Panc1 (cell line): ENCODE measurements around the gene IGDCC3. TPM values are rescaled to one million over a fixed set of nuclear protein-coding genes. Genes with fewer than 3 reads are reported as not detected.

Source experiments
- ATAC-seq: fragments of 200-7000 bp; cut with Tn5 transposase; 2 replicates; pipeline ENCODE4 v1.9.1; 2020; ENCODE audit warnings: mild to moderate bottlenecking, moderate library complexity
- BruUV-seq: library from RNA; stranded (reverse); fragments of 400-500 nt; replicated peaks from 2 replicates; lab custom pipeline; 2021; lab: Mats Ljungman, UMichigan
- CTCF ChIA-PET: fragments of 300-600 bp; sonication (Branson Sonifier 250); formaldehyde crosslinking; loops from one replicate; lab custom pipeline; 2022; ENCODE audit warnings: antibody characterized with exemption; lab: Charles Lee
- POLR2A ChIA-PET: fragments of 300-600 bp; sonication (Branson Sonifier 250); formaldehyde crosslinking; loops from one replicate; lab custom pipeline; 2022; ENCODE audit warnings: antibody characterized with exemption; lab: Charles Lee
- DNase-seq: peaks from one replicate; pipeline ENCODE4 v3.0.0-alpha.2; 2010; ENCODE audit warnings: low read depth, low spot score
- H3K27ac ChIP-seq: 2 replicates; pipeline ENCODE4 v1.5.1; 2011; ENCODE audit warnings: mild to moderate bottlenecking, low read length, inconsistent platforms
- H3K27me3 ChIP-seq: fragments of 200-500 bp; sonication (Bioruptor generic); 2 replicates; pipeline ENCODE4 v1.6.0; 2014; ENCODE audit warnings: low read length, inconsistent platforms; ENCODE audit not compliant: control insufficient read depth, insufficient read depth
- H3K36me3 ChIP-seq: fragments of 200-500 bp; sonication (Bioruptor generic); 2 replicates; pipeline ENCODE4 v1.5.1; 2014; ENCODE audit warnings: inconsistent platforms, mild to moderate bottlenecking, low read length, moderate library complexity; ENCODE audit not compliant: control insufficient read depth, insufficient read depth
- H3K4me1 ChIP-seq: 2 replicates; pipeline ENCODE4 v1.5.1; 2011; ENCODE audit warnings: inconsistent platforms, mild to moderate bottlenecking, low read length, moderate library complexity; ENCODE audit not compliant: control insufficient read depth, insufficient read depth
- H3K4me3 ChIP-seq, 2 experiments: 2 replicates each; pipeline ENCODE4 v1.5.1; 2011 to 2012; ENCODE audit warnings: low read depth in 2 of 2, low read length in 2 of 2, mild to moderate bottlenecking in 2 of 2, inconsistent platforms in 1 of 2, moderate library complexity in 1 of 2
- H3K9me3 ChIP-seq: fragments of 200-500 bp; sonication (Bioruptor generic); 2 replicates; pipeline ENCODE4 v1.5.1; 2014; ENCODE audit warnings: low read depth, mild to moderate bottlenecking, inconsistent platforms, low read length, moderate library complexity; ENCODE audit not compliant: control insufficient read depth, insufficient read depth
- POLR2AphosphoS5 ChIP-seq: IDR thresholded peaks from 2 replicates; pipeline ENCODE4 v1.6.1; 2012; ENCODE audit warnings: mild to moderate bottlenecking, low read depth, low read length, moderate library complexity
- SIN3A ChIP-seq: IDR thresholded peaks from 2 replicates; pipeline ENCODE4 v1.6.1; 2012; ENCODE audit warnings: low read depth, mild to moderate bottlenecking, low read length, moderate library complexity, borderline replicate concordance; ENCODE audit not compliant: insufficient read depth
- TCF7L2 ChIP-seq: IDR thresholded peaks from 2 replicates; pipeline ENCODE4 v1.6.1; 2011; ENCODE audit warnings: mild to moderate bottlenecking, low read depth, low read length, inconsistent platforms
- in situ Hi-C: cut with HindIII; loops from 2 replicates; pipeline ENCODE4 v1.10.0; 2016; ENCODE audit warnings: low sequenced_read_pairs, low pct_unique_long_range_greater_than_20kb
- intact Hi-C: fragments of 100-400 bp; cut with micrococcal nuclease; formaldehyde crosslinking; loops from one replicate; pipeline ENCODE4 v1.10.0; 2022; ENCODE audit not compliant: unreplicated experiment
- total RNA-seq: library from RNA; stranded (reverse); gene quantifications from one replicate; pipeline ENCODE4 v1.2.1, GENCODE V29; 2021; ENCODE audit not compliant: unreplicated experiment
- TF ChIP-seq, protein P1 (sequence below): fragments of 450-650 bp; IDR thresholded peaks from 2 replicates; pipeline ENCODE4 v1.5.1; 2017; ENCODE audit warnings: mild to moderate bottlenecking
- TF ChIP-seq, protein P2 (sequence below), 2 experiments: IDR thresholded peaks; 2 replicates each; pipeline ENCODE4 v1.6.1; 2011 to 2012; ENCODE audit warnings: low read depth in 2 of 2, control low read depth in 1 of 2, low read length in 1 of 2, mild to moderate bottlenecking in 1 of 2, moderate library complexity in 1 of 2; ENCODE audit not compliant: insufficient read depth in 1 of 2

IGDCC3 gene
- total RNA-seq, 1 experiment from 2014 or later: 0.18 TPM

DNA sequence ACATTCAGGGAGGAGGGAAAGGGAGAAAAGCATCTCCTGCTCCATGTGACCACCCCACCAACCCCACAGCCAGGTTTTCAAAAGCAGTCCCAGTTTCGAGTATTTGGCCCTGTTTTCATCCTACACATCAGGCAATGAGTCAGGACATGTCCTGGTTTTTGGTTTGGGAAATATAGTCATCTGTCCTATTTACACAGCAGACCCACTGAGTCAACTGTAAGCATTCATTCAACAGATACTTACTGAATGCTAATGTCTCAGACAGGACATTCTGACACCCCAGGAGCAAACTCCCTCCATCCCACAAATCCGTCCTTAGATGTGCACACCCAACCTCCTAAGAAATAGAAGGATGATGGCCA is 32.9 kb downstream of the IGDCC3 start:
- ATAC-seq: no peak
- no peaks in the 10 kb centered on the region for H3K27me3 ChIP-seq
- no peaks in the 10 kb centered on the region for H3K36me3 ChIP-seq
- no peak overlapping the region for H3K4me3 ChIP-seq
- no peak overlapping the region for H3K27ac ChIP-seq
- BruUV-seq: no TSS peak
- no peaks in the 10 kb centered on the region for H3K9me3 ChIP-seq
- no peak for DNase-seq
- in situ Hi-C loops: no loop called here
- CTCF ChIA-PET: no interaction called here
- TF ChIP-seq, protein P1, sequence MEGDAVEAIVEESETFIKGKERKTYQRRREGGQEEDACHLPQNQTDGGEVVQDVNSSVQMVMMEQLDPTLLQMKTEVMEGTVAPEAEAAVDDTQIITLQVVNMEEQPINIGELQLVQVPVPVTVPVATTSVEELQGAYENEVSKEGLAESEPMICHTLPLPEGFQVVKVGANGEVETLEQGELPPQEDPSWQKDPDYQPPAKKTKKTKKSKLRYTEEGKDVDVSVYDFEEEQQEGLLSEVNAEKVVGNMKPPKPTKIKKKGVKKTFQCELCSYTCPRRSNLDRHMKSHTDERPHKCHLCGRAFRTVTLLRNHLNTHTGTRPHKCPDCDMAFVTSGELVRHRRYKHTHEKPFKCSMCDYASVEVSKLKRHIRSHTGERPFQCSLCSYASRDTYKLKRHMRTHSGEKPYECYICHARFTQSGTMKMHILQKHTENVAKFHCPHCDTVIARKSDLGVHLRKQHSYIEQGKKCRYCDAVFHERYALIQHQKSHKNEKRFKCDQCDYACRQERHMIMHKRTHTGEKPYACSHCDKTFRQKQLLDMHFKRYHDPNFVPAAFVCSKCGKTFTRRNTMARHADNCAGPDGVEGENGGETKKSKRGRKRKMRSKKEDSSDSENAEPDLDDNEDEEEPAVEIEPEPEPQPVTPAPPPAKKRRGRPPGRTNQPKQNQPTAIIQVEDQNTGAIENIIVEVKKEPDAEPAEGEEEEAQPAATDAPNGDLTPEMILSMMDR: no peak
- TF ChIP-seq POLR2AphosphoS5 (no peak), SIN3A (no peak), TCF7L2 (no peak)
- TF ChIP-seq, protein P2, sequence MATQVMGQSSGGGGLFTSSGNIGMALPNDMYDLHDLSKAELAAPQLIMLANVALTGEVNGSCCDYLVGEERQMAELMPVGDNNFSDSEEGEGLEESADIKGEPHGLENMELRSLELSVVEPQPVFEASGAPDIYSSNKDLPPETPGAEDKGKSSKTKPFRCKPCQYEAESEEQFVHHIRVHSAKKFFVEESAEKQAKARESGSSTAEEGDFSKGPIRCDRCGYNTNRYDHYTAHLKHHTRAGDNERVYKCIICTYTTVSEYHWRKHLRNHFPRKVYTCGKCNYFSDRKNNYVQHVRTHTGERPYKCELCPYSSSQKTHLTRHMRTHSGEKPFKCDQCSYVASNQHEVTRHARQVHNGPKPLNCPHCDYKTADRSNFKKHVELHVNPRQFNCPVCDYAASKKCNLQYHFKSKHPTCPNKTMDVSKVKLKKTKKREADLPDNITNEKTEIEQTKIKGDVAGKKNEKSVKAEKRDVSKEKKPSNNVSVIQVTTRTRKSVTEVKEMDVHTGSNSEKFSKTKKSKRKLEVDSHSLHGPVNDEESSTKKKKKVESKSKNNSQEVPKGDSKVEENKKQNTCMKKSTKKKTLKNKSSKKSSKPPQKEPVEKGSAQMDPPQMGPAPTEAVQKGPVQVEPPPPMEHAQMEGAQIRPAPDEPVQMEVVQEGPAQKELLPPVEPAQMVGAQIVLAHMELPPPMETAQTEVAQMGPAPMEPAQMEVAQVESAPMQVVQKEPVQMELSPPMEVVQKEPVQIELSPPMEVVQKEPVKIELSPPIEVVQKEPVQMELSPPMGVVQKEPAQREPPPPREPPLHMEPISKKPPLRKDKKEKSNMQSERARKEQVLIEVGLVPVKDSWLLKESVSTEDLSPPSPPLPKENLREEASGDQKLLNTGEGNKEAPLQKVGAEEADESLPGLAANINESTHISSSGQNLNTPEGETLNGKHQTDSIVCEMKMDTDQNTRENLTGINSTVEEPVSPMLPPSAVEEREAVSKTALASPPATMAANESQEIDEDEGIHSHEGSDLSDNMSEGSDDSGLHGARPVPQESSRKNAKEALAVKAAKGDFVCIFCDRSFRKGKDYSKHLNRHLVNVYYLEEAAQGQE (IDR thresholded peaks at IDR 0.05; ENCODE audit: insufficient read depth in 1 of 2, low read depth in 2 of 2, low read length in 1 of 2): no peak
- intact Hi-C loops: no loop called here
- no peaks in the 10 kb centered on the region for H3K4me1 ChIP-seq
- POLR2A ChIA-PET: no interaction called here

- BruUV-seq: no TSS peak
- in situ Hi-C loops: no loop called here
- CTCF ChIA-PET: no interaction called here
Observed at GRCh38 chr15:65344214-65344913, 33.4 kb downstream of the IGDCC3 start.

More at GRCh38 chr15:65344214-65344913, 33.4 kb downstream of the IGDCC3 start:
- POLR2A ChIA-PET: no interaction called here
- Histone ChIP-seq H3K4me1 (no peaks in the 10 kb centered on the region), H3K27me3 (no peaks in the 10 kb centered on the region), H3K4me3 (no peak overlapping the region), H3K36me3 (no peaks in the 10 kb centered on the region), H3K27ac (no peak overlapping the region), H3K9me3 (no peaks in the 10 kb centered on the region)
- no peak for DNase-seq
- ATAC-seq: no peak
- intact Hi-C loops: no loop called here
- TF ChIP-seq POLR2AphosphoS5 (no peak), TCF7L2 (no peak), SIN3A (no peak)
- TF ChIP-seq, protein P1: no peak
- TF ChIP-seq, protein P2 (IDR thresholded peaks at IDR 0.05; ENCODE audit: insufficient read depth in 1 of 2, low read depth in 2 of 2, low read length in 1 of 2): no peak
